Tibial nerve (tissue), 3 donors: ENCODE measurements around the gene TAF6.

Experiments
- CTCF ChIP-seq, 5 experiments: fragments of 200-600 bp in 3 of 5; fragments of 450-650 bp in 2 of 5; sonication (generic) in 3 of 5; IDR thresholded peaks; one replicate each; pipeline ENCODE4 v1.5.1; 2016 to 2019; ENCODE audit warnings: antibody characterized with exemption in 5 of 5, mild to moderate bottlenecking in 3 of 5, moderate library complexity in 2 of 5
- POLR2A ChIP-seq, 2 donors: fragments of 450-650 bp; IDR thresholded peaks; one replicate each; pipeline ENCODE4 v1.6.1; 2017; ENCODE audit warnings: antibody characterized with exemption in 2 of 2, mild to moderate bottlenecking in 2 of 2, moderate library complexity in 2 of 2

- TF ChIP-seq POLR2A (IDR thresholded peaks at IDR 0.05) (no peak), CTCF (IDR thresholded peaks at IDR 0.05) (no peak)
These were observed 33.2 kb upstream of the TAF6 start for GRCh38 chr7:100152404-100152803.
